ENCODE measurements around the gene SCIN.

Gene SCIN

GRCh38 chr7:12582362-12582761 lies 11.8 kb downstream of the SCIN start:
- no peak for DNase-seq
- TF ChIP-seq CTCF (IDR thresholded peaks at IDR 0.05; ENCODE audit: low read depth, low read length, missing control alignments), result no peak
- H3K36me3 ChIP-seq (replicated peaks), result no peaks in the 10 kb centered on the region
- no peak overlapping the region for H3K27ac ChIP-seq
- in situ Hi-C loops (cut with HindIII; ENCODE audit: low pct_ligation_motif_present, low sequenced_read_pairs), result no loop called here
- no peak overlapping the region for H3K4me3 ChIP-seq (ENCODE audit: low read depth, low read length)
- no peaks in the 10 kb centered on the region for H3K27me3 ChIP-seq (replicated peaks)

GRCh38 chr7:12583176-12583575 lies 12.7 kb downstream of the SCIN start:
- H3K36me3 ChIP-seq (replicated peaks), result no peaks in the 10 kb centered on the region
- in situ Hi-C loops (cut with HindIII; ENCODE audit: low pct_ligation_motif_present, low sequenced_read_pairs), result no loop called here
- no peak for TF ChIP-seq CTCF (IDR thresholded peaks at IDR 0.05; ENCODE audit: low read depth, low read length, missing control alignments)
- H3K27me3 ChIP-seq (replicated peaks), result no peaks in the 10 kb centered on the region
- no peak overlapping the region for H3K4me3 ChIP-seq (ENCODE audit: low read depth, low read length)
- no peak for DNase-seq
- H3K27ac ChIP-seq, result no peak overlapping the region

- no peak for DNase-seq
- in situ Hi-C loops (cut with HindIII; ENCODE audit: low pct_ligation_motif_present, low sequenced_read_pairs), result no loop called here
- H3K36me3 ChIP-seq (replicated peaks), result no peaks in the 10 kb centered on the region
- H3K27me3 ChIP-seq (replicated peaks), result no peaks in the 10 kb centered on the region
- TF ChIP-seq CTCF (IDR thresholded peaks at IDR 0.05; ENCODE audit: low read depth, low read length, missing control alignments), result no peak
- no peak overlapping the region for H3K4me3 ChIP-seq (ENCODE audit: low read depth, low read length)
- no peak overlapping the region for H3K27ac ChIP-seq
Observed at GRCh38 chr7:12583922-12584321, 13.4 kb downstream of the SCIN start.

- no peak overlapping the region for H3K4me3 ChIP-seq (ENCODE audit: low read depth, low read length)
- in situ Hi-C loops (cut with HindIII; ENCODE audit: low pct_ligation_motif_present, low sequenced_read_pairs), result no loop called here
- no peaks in the 10 kb centered on the region for H3K36me3 ChIP-seq (replicated peaks)
- no peak overlapping the region for H3K27ac ChIP-seq
- TF ChIP-seq CTCF (IDR thresholded peaks at IDR 0.05; ENCODE audit: low read depth, low read length, missing control alignments), result no peak
- DNase-seq, result peak; percentile 51
- no peaks in the 10 kb centered on the region for H3K27me3 ChIP-seq (replicated peaks)
Observed at GRCh38 chr7:12584930-12585329, 14.4 kb downstream of the SCIN start.

- H3K36me3 ChIP-seq (replicated peaks), result no peaks in the 10 kb centered on the region
- no peaks in the 10 kb centered on the region for H3K27me3 ChIP-seq (replicated peaks)
- H3K27ac ChIP-seq, result no peak overlapping the region
- DNase-seq, result no peak
- no peak for TF ChIP-seq CTCF (IDR thresholded peaks at IDR 0.05; ENCODE audit: low read depth, low read length, missing control alignments)
- no peak overlapping the region for H3K4me3 ChIP-seq (ENCODE audit: low read depth, low read length)
- in situ Hi-C loops (cut with HindIII; ENCODE audit: low pct_ligation_motif_present, low sequenced_read_pairs), result no loop called here
Observed at GRCh38 chr7:12586271-12586670, 15.8 kb downstream of the SCIN start.

GRCh38 chr7:12588259-12588904 lies 17.9 kb downstream of the SCIN start:
- Histone ChIP-seq H3K27ac (no peak overlapping the region), H3K36me3 (replicated peaks) (no peaks in the 10 kb centered on the region), H3K27me3 (replicated peaks) (no peaks in the 10 kb centered on the region), H3K4me3 (ENCODE audit: low read depth, low read length) (no peak overlapping the region)
- TF ChIP-seq CTCF (IDR thresholded peaks at IDR 0.05; ENCODE audit: low read depth, low read length, missing control alignments), result no peak
- no peak for DNase-seq
- in situ Hi-C loops (cut with HindIII; ENCODE audit: low pct_ligation_motif_present, low sequenced_read_pairs), result no loop called here

Data from brain microvascular endothelial cell (primary cell).